Osteoblast (primary cell): ENCODE data around the gene CACNG5. TPM values are rescaled to one million over a fixed set of nuclear protein-coding genes. Genes with fewer than 3 reads are reported as not detected.

Experiments used
- DNase-seq: peaks from one replicate; pipeline ENCODE4 v3.0.0; 2011; ENCODE audit warnings: low spot score, mixed read lengths; ENCODE audit not compliant: insufficient read length; ENCODE audit errors: missing footprints
- H2AFZ ChIP-seq: 2 replicates; pipeline ENCODE4 v1.6.0; 2011; ENCODE audit warnings: mild to moderate bottlenecking, low read length
- H3K27ac ChIP-seq: 2 replicates; pipeline ENCODE4 v1.5.1; 2011; ENCODE audit warnings: mild to moderate bottlenecking, low read depth, low read length, moderate library complexity
- H3K27me3 ChIP-seq: 2 replicates; pipeline ENCODE4 v1.6.0; 2012; ENCODE audit warnings: mild to moderate bottlenecking, control low read depth, inconsistent platforms, low read length, moderate library complexity; ENCODE audit not compliant: insufficient read depth
- H3K36me3 ChIP-seq: 2 replicates; pipeline ENCODE4 v1.5.1; 2011; ENCODE audit warnings: mild to moderate bottlenecking, low read length, control low read depth, moderate library complexity; ENCODE audit not compliant: insufficient read depth
- H3K4me1 ChIP-seq: 2 replicates; pipeline ENCODE4 v1.5.1; 2011; ENCODE audit warnings: mild to moderate bottlenecking, low read length, control low read depth, moderate library complexity; ENCODE audit not compliant: insufficient read depth
- H3K4me2 ChIP-seq: 2 replicates; pipeline ENCODE4 v1.6.0; 2011; ENCODE audit warnings: mild to moderate bottlenecking, low read length; ENCODE audit not compliant: insufficient read depth
- H3K4me3 ChIP-seq: fragments of 200-600 bp; sonication (generic); 3 replicates; pipeline ENCODE4 v1.5.1; 2012; ENCODE audit warnings: mild to moderate bottlenecking, low read length, inconsistent platforms; ENCODE audit not compliant: insufficient read depth
- H3K79me2 ChIP-seq: 2 replicates; pipeline ENCODE4 v1.6.0; 2012; ENCODE audit warnings: mild to moderate bottlenecking, low read length, control low read depth, inconsistent platforms; ENCODE audit not compliant: insufficient read depth
- H3K9me3 ChIP-seq: 2 replicates; pipeline ENCODE4 v1.5.1; 2011; ENCODE audit warnings: low read depth, low read length, control low read depth
- H4K20me1 ChIP-seq: 2 replicates; pipeline ENCODE4 v1.6.0; 2012; ENCODE audit warnings: mild to moderate bottlenecking, low read length, control low read depth; ENCODE audit not compliant: insufficient read depth
- total RNA-seq: library from RNA; depleted of rRNA; stranded (reverse); fragments of >200 nt; gene quantifications from 2 replicates; pipeline ENCODE4 v1.2.3, GENCODE V29; 2012
- TF ChIP-seq, protein P1 (sequence below): IDR thresholded peaks from 2 replicates; pipeline ENCODE4 v1.5.1; 2011; ENCODE audit warnings: mild to moderate bottlenecking, low read depth, low read length, moderate library complexity; ENCODE audit errors: extremely low read depth

CACNG5 gene
- total RNA-seq, 1 donor: not detected

DNA sequence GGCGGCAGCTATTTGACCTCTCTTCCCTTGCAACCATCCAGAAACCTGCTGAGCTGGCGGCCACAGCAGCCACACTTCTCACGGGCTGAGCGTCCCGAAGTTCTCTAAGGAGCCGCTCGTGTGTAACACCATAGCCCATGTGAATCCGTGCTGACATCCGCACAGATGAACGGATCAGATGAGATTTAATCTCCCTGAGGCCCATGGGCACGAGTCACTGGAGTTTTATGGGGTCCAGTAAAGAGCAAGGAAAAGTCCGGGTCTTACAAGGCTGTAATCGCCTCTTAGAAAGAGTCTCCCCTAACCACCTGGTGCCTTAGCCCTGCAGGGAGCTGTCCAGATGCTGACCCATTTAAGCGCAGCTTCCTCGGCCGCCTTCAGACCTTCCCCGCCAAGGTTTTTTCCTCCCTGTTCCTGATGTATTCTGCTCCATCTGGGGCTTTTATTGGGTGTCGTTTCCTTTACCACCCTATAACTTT lies 5.5 kb upstream of the CACNG5 start:
- peaks cover 28% of the 10 kb centered on the region for H3K27me3 ChIP-seq
- H3K27ac ChIP-seq: no peak overlapping the region
- no peaks in the 10 kb centered on the region for H3K79me2 ChIP-seq
- no peak overlapping the region for H2AFZ ChIP-seq
- H3K4me1 ChIP-seq: no peaks in the 10 kb centered on the region
- TF ChIP-seq, protein P1, sequence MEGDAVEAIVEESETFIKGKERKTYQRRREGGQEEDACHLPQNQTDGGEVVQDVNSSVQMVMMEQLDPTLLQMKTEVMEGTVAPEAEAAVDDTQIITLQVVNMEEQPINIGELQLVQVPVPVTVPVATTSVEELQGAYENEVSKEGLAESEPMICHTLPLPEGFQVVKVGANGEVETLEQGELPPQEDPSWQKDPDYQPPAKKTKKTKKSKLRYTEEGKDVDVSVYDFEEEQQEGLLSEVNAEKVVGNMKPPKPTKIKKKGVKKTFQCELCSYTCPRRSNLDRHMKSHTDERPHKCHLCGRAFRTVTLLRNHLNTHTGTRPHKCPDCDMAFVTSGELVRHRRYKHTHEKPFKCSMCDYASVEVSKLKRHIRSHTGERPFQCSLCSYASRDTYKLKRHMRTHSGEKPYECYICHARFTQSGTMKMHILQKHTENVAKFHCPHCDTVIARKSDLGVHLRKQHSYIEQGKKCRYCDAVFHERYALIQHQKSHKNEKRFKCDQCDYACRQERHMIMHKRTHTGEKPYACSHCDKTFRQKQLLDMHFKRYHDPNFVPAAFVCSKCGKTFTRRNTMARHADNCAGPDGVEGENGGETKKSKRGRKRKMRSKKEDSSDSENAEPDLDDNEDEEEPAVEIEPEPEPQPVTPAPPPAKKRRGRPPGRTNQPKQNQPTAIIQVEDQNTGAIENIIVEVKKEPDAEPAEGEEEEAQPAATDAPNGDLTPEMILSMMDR: no peak
- H3K4me2 ChIP-seq: no peak overlapping the region
- no peaks in the 10 kb centered on the region for H3K9me3 ChIP-seq
- H3K36me3 ChIP-seq: no peaks in the 10 kb centered on the region
- DNase-seq: peak; percentile 95
- no peak overlapping the region for H3K4me3 ChIP-seq
- no peaks in the 10 kb centered on the region for H4K20me1 ChIP-seq

DNA sequence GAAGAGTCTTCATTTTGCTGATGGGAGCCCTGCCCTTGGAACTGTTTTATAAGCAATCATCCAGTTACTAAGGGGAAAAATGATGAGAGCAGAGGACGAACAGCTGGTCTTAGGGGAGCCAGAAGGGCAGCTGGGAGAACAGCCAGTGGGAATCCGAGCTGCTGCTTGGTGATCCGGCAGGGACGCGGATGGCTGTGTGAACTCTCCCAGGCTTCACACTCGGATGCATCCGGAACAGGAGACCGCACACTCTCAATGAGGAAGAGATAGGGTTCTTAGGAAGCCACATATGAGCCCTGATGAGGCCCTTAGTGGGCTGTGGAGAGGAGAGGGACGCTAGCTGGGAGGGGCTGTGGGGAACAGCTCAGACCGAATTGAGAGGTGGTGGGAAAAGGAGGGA lies 5.0 kb upstream of the CACNG5 start:
- Histone ChIP-seq H2AFZ (no peak overlapping the region), H3K4me3 (no peak overlapping the region), H3K4me1 (no peaks in the 10 kb centered on the region), H3K27ac (no peak overlapping the region), H4K20me1 (no peaks in the 10 kb centered on the region), H3K27me3 (peaks cover 29% of the 10 kb centered on the region), H3K36me3 (no peaks in the 10 kb centered on the region), H3K9me3 (no peaks in the 10 kb centered on the region), H3K4me2 (no peak overlapping the region), H3K79me2 (no peaks in the 10 kb centered on the region)
- TF ChIP-seq, protein P1: no peak
- DNase-seq: no peak

DNA sequence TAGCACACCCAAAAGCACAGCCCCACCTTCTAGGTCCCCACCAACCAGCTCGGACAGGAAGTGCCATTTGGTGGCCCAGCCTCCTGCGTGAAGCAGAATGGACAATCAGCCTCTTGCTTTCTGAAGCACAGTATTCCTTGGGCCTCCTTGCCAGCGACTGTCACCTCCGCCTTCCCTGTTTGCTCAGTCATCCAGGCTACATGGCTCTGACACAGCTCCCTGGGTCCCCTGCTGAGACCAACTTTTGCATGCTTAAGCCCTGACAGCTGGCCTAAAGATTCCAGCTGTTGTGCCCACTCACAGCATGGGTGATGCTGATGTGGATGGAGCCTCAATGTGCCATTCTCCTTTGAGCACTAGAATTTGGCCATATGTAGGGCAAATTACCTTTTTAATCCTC lies 4.5 kb upstream of the CACNG5 start:
- Histone ChIP-seq H3K27ac (no peak overlapping the region), H3K36me3 (no peaks in the 10 kb centered on the region), H2AFZ (no peak overlapping the region), H4K20me1 (no peaks in the 10 kb centered on the region), H3K79me2 (no peaks in the 10 kb centered on the region), H3K4me3 (no peak overlapping the region), H3K4me2 (no peak overlapping the region), H3K27me3 (peaks cover 32% of the 10 kb centered on the region), H3K9me3 (no peaks in the 10 kb centered on the region), H3K4me1 (no peaks in the 10 kb centered on the region)
- TF ChIP-seq, protein P1: no peak
- DNase-seq: peak; percentile 69

DNA sequence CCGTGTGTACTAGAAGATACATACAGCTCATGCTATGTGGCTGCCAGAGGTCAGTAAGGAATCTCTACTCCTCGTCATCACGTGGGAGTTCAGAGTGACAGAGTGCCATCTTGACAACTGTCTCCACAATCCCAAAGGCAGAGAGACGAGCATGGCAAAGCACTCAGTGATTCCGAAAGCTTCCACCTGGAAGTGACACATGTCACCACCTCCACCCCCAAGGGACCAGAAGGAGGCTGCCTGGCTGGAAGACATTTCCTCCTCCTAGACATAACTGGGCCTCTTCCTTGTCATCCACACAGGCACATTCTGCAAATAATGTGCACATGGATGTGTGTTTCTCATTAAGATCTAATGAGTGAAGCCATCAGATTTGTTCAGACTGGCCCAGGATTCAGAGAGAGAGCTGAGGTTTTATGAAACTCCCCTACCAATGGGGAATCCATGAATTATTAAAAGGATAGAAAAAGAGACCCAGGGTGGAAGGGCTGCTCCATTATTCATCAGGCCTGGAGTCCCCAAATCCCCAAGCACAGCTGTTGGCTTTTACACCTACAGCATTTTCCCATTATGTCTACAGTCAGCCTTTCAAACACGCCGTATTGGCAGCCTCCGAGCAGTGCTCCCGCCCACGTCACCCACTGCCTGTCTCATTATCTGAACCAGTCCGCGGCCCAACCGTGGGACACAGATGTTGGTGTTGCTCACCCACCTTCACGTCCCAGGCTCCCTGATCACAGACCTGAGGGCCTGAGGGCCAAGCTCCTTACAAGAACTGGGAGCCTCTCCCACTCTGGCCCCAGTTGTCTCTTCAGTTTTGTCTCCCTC lies 3.3 kb upstream of the CACNG5 start:
- Histone ChIP-seq H2AFZ (no peak overlapping the region), H3K36me3 (no peaks in the 10 kb centered on the region), H3K4me2 (no peak overlapping the region), H4K20me1 (no peaks in the 10 kb centered on the region), H3K79me2 (no peaks in the 10 kb centered on the region), H3K27me3 (peaks cover 39% of the 10 kb centered on the region), H3K4me3 (no peak overlapping the region), H3K27ac (no peak overlapping the region), H3K9me3 (no peaks in the 10 kb centered on the region), H3K4me1 (no peaks in the 10 kb centered on the region)
- DNase-seq: peak; percentile 73
- TF ChIP-seq, protein P1: no peak
